Measurements from ENCODE around the gene CEP126.
"Not testable (repeated sequence)": the region's sequence is repeated elsewhere in the genome, so short reads cannot be mapped to it uniquely, and the experiment has no call there.

CEP126 gene

DNA sequence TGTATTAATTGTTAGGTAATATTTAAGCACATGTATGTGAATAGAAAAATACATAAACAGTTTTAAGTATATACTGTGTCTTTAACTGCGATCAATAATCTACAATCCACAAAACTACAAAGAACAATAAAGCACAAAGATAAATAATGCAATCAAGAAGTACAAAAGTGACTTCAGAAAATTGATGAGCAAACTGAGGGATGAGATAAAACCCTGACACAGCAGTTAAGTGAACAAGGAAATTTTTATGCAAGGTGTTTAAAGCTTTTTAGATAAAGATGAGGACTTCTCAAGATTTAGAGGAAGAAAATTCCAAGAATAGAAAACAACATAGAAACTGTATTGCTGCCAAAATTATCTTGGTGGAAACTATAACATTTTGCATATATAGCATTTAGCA is 60.0 kb downstream of the CEP126 start:
- H3K4me3 ChIP-seq (ENCODE audit: low read length): no peak overlapping the region
- H3K27me3 ChIP-seq (ENCODE audit: low read depth, low read length): no peaks in the 10 kb centered on the region
- H3K9me3 ChIP-seq (ENCODE audit: insufficient read depth, low read length): no peaks in the 10 kb centered on the region
- H3K4me1 ChIP-seq (ENCODE audit: low read length): no peaks in the 10 kb centered on the region
- no peak overlapping the region for H3K27ac ChIP-seq (ENCODE audit: low read length)
- no peaks in the 10 kb centered on the region for H3K36me3 ChIP-seq (replicated peaks; ENCODE audit: low read depth, low read length)
- H3K9ac ChIP-seq (ENCODE audit: low read length): no peak overlapping the region
- no peaks in the 10 kb centered on the region for H4K20me1 ChIP-seq (ENCODE audit: insufficient read depth, low read length)
- no peaks in the 10 kb centered on the region for H3K79me2 ChIP-seq (ENCODE audit: low read length)
- no peak overlapping the region for H2AFZ ChIP-seq (ENCODE audit: low read depth, low read length)
- TF ChIP-seq EZH2phosphoT487 (IDR thresholded peaks at IDR 0.05; ENCODE audit: low read depth): no peak
- TF ChIP-seq, protein P1, sequence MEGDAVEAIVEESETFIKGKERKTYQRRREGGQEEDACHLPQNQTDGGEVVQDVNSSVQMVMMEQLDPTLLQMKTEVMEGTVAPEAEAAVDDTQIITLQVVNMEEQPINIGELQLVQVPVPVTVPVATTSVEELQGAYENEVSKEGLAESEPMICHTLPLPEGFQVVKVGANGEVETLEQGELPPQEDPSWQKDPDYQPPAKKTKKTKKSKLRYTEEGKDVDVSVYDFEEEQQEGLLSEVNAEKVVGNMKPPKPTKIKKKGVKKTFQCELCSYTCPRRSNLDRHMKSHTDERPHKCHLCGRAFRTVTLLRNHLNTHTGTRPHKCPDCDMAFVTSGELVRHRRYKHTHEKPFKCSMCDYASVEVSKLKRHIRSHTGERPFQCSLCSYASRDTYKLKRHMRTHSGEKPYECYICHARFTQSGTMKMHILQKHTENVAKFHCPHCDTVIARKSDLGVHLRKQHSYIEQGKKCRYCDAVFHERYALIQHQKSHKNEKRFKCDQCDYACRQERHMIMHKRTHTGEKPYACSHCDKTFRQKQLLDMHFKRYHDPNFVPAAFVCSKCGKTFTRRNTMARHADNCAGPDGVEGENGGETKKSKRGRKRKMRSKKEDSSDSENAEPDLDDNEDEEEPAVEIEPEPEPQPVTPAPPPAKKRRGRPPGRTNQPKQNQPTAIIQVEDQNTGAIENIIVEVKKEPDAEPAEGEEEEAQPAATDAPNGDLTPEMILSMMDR (IDR thresholded peaks at IDR 0.05; ENCODE audit: low read depth, low read length): no peak
- H3K4me2 ChIP-seq (ENCODE audit: low read length): no peak overlapping the region

DNA sequence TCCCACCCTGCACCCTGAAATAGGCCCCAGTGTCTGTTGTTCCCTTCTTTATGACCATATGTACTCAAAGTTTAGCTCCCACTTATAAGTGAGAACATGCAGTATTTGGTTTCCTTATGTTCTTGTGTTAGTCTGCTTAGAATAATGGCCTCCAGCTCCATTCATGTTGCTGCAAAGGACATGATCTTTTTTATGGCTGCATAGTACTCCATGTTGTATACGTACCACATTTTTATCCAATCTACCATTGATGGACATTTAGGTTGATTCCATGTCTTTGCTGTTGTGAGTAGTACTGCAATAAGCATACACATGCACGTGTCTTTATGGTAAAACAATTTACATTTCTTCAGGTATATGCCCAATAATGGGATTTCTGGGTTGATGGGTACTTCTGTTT is 60.9 kb downstream of the CEP126 start:
- no peaks in the 10 kb centered on the region for H3K79me2 ChIP-seq (ENCODE audit: low read length)
- H3K36me3 ChIP-seq (replicated peaks; ENCODE audit: low read depth, low read length): no peaks in the 10 kb centered on the region

DNA sequence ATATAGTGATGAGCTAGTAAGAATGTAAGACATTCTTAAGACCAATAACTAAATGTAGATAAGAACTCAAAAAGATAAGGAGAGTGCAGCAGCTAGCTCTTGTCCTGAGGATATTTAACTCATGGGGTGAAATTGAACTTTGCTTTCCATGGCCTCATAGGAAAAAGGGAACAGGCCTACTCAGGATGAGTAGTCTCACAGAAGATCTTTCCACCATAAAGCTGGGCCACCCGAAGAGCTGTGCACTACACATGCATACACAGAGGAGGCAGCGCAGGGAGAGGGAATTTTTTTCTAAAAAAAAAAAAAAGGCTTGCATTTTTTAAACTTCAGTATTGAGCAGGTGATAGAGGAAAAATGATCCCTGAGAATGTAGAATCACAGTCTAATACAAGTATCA is 72.6 kb downstream of the CEP126 start:
- no peak for TF ChIP-seq EZH2phosphoT487 (IDR thresholded peaks at IDR 0.05; ENCODE audit: low read depth)
- TF ChIP-seq, protein P1 (IDR thresholded peaks at IDR 0.05; ENCODE audit: low read depth, low read length): no peak
- Histone ChIP-seq H3K4me3 (ENCODE audit: low read length) (no peak overlapping the region), H3K27ac (ENCODE audit: low read length) (no peak overlapping the region), H2AFZ (ENCODE audit: low read depth, low read length) (no peak overlapping the region), H3K36me3 (replicated peaks; ENCODE audit: low read depth, low read length) (no peaks in the 10 kb centered on the region), H3K9ac (ENCODE audit: low read length) (no peak overlapping the region), H3K27me3 (ENCODE audit: low read depth, low read length) (no peaks in the 10 kb centered on the region), H3K9me3 (ENCODE audit: insufficient read depth, low read length) (no peaks in the 10 kb centered on the region), H3K79me2 (ENCODE audit: low read length) (no peaks in the 10 kb centered on the region), H4K20me1 (ENCODE audit: insufficient read depth, low read length) (no peaks in the 10 kb centered on the region), H3K4me1 (ENCODE audit: low read length) (no peaks in the 10 kb centered on the region), H3K4me2 (ENCODE audit: low read length) (no peak overlapping the region)

More for the DNA sequence above, 60.9 kb downstream of the CEP126 start:
- H4K20me1 ChIP-seq (ENCODE audit: insufficient read depth, low read length): no peaks in the 10 kb centered on the region
- no peaks in the 10 kb centered on the region for H3K27me3 ChIP-seq (ENCODE audit: low read depth, low read length)
- H2AFZ ChIP-seq (ENCODE audit: low read depth, low read length): no peak overlapping the region
- no peaks in the 10 kb centered on the region for H3K9me3 ChIP-seq (ENCODE audit: insufficient read depth, low read length)
- H3K4me1 ChIP-seq (ENCODE audit: low read length): no peaks in the 10 kb centered on the region
- TF ChIP-seq EZH2phosphoT487 (IDR thresholded peaks at IDR 0.05; ENCODE audit: low read depth): no peak
- TF ChIP-seq, protein P1 (IDR thresholded peaks at IDR 0.05; ENCODE audit: low read depth, low read length): no peak
- no peak overlapping the region for H3K27ac ChIP-seq (ENCODE audit: low read length)
- H3K4me3 ChIP-seq (ENCODE audit: low read length): no peak overlapping the region
- no peak overlapping the region for H3K4me2 ChIP-seq (ENCODE audit: low read length)
- no peak overlapping the region for H3K9ac ChIP-seq (ENCODE audit: low read length)

DNA sequence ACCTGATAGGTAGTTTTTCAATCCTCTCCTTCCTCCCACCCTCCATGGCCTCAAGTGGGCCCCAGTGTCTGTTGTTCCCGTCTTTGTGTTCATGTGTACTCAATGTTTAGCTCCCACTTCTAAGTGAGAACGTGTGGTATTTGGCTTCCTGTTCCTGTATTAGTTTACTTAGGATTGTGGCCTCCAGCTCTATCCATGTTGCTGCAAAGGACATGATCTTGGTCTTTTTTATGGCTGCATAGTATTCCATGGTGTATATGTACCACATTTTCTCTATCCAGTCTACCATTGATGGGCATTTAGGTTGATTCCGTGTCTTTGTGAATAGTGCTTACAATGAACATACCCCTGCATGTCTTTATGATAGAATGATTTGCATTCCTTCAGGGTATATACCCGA is 78.4 kb downstream of the CEP126 start:
- Histone ChIP-seq H3K27ac (ENCODE audit: low read length) (no peak overlapping the region), H3K79me2 (ENCODE audit: low read length) (no peaks in the 10 kb centered on the region), H3K27me3 (ENCODE audit: low read depth, low read length) (no peaks in the 10 kb centered on the region), H3K9ac (ENCODE audit: low read length) (no peak overlapping the region), H2AFZ (ENCODE audit: low read depth, low read length) (no peak overlapping the region), H3K4me2 (ENCODE audit: low read length) (no peak overlapping the region), H4K20me1 (ENCODE audit: insufficient read depth, low read length) (no peaks in the 10 kb centered on the region), H3K9me3 (ENCODE audit: insufficient read depth, low read length) (no peaks in the 10 kb centered on the region), H3K4me1 (ENCODE audit: low read length) (no peaks in the 10 kb centered on the region), H3K36me3 (replicated peaks; ENCODE audit: low read depth, low read length) (no peaks in the 10 kb centered on the region), H3K4me3 (ENCODE audit: low read length) (no peak overlapping the region)
- TF ChIP-seq, protein P1 (IDR thresholded peaks at IDR 0.05; ENCODE audit: low read depth, low read length): no peak
- TF ChIP-seq EZH2phosphoT487 (IDR thresholded peaks at IDR 0.05; ENCODE audit: low read depth): no peak

DNA sequence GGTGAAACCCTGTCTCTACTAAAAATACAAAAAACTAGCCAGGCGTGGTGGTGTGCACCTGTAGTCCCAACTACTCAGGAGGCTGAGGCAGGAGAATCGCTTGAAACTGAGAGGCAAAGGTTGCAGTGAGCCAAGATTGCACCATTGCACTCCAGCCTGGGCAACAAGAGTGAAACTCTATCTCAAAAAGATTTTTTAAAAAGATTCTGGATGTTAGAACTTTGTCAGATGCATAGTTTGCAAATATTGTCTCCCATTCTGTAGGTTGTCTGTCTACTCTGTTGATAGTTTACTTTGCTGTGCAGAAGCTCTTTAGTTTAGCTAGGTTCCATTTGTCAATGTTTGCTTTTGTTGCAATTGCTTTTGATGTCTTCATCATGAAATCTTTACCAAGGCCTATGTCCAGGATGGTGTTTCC is 79.3 kb downstream of the CEP126 start:
- H4K20me1 ChIP-seq (ENCODE audit: insufficient read depth, low read length); H3K36me3 ChIP-seq (replicated peaks; ENCODE audit: low read depth, low read length); H3K27ac ChIP-seq (ENCODE audit: low read length); H3K9me3 ChIP-seq (ENCODE audit: insufficient read depth, low read length); H3K4me1 ChIP-seq (ENCODE audit: low read length); H3K27me3 ChIP-seq (ENCODE audit: low read depth, low read length); H3K79me2 ChIP-seq (ENCODE audit: low read length); H3K4me2 ChIP-seq (ENCODE audit: low read length); H2AFZ ChIP-seq (ENCODE audit: low read depth, low read length); H3K4me3 ChIP-seq (ENCODE audit: low read length); H3K9ac ChIP-seq (ENCODE audit: low read length): not testable (repeated sequence)

Measured in OCI-LY3 (cell line).